GM10266 (cell line): Measurements from ENCODE around the gene WLS.

Source experiments
- DNase-seq: peaks from one replicate; pipeline ENCODE4 v3.0.0; 2012; ENCODE audit errors: extremely low spot score
- TF ChIP-seq, protein P1 (sequence below): IDR thresholded peaks from 2 replicates; pipeline ENCODE4 v1.5.1; 2012; ENCODE audit warnings: mild to moderate bottlenecking, low read depth; ENCODE audit not compliant: control insufficient read depth, insufficient read depth; ENCODE audit errors: missing control alignments

The WLS gene

DNA sequence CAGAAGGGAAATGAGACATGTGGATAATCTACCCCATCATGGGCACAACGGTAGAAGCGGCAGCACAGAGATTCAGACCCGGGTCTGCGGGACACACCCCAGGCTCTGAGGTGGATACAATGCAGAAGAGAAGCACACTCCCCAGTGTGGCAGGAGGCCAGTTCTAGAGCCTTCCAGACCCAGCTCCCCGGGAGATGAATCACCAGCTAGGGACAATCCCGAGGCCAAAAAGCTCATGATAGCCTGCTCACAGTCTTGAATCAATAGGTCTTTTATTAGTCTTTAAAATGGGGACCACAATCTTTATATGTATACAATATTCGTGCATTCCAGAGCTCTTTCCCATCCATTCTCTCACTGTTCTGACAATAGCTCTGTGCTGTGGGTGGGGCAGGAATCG, 124.6 kb downstream of the WLS start:
- DNase-seq, result no peak

DNA sequence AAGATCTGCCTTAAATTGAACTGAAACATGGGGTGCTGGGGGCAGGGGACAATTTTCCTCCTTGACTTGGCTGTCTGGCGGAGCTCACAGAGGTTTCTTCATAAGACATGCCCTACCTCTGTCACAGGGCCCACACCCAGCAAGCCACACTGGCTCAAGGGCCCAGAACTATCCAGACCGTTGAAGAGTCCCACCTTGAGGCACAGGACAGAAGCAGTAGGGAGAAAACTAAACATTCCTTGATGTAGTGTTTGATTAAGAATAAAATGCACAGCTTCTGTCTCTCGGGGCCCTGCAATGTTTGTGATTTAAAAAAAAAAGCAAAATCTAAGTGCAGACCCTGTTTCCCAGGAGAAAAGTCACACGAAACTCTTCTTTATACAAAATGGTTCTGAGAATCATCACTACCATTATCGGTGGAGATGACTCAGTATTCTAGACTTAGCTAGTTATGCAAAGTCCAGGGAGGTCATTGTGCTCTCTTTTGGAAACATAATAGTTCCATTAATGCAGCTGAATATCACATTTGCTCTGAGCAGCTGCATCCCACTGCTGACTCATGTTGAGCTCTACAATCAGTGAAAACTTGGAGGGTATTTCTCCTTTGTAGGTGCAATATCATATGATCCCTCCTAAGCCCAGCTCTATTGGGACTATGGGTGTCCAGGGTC, 128.3 kb downstream of the WLS start:
- DNase-seq, result no peak

More for the DNA sequence above, 124.6 kb downstream of the WLS start:
- TF ChIP-seq, protein P1, sequence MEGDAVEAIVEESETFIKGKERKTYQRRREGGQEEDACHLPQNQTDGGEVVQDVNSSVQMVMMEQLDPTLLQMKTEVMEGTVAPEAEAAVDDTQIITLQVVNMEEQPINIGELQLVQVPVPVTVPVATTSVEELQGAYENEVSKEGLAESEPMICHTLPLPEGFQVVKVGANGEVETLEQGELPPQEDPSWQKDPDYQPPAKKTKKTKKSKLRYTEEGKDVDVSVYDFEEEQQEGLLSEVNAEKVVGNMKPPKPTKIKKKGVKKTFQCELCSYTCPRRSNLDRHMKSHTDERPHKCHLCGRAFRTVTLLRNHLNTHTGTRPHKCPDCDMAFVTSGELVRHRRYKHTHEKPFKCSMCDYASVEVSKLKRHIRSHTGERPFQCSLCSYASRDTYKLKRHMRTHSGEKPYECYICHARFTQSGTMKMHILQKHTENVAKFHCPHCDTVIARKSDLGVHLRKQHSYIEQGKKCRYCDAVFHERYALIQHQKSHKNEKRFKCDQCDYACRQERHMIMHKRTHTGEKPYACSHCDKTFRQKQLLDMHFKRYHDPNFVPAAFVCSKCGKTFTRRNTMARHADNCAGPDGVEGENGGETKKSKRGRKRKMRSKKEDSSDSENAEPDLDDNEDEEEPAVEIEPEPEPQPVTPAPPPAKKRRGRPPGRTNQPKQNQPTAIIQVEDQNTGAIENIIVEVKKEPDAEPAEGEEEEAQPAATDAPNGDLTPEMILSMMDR, result no peak

DNA sequence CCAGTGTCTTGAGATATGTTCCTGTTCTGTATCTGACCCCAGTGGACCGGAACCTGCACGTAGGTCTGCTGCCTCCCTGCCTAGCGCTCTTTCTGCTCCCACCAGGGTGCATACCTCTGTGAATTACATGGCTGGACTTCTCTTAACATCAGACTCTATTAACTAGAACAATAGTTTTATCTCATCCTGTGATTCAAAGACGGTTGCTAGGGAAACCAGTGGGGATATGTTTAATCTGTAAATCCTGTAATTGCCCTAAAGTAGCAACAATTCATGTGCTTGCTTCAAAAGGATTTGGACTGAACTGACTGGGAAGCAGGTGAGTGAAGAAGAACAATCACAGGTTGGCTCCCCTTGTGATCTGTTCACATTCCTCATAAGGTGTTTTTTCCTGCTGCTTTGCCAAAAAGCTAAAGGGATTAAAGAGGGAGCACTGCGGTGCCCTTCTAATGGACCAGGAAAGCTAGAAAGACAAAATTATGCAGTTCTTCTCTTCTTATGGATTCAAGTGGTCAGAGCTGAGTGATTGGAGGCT, 129.2 kb downstream of the WLS start:
- TF ChIP-seq, protein P1, result no peak
- DNase-seq, result no peak

More for the DNA sequence above, 128.3 kb downstream of the WLS start:
- TF ChIP-seq, protein P1, result no peak

DNA sequence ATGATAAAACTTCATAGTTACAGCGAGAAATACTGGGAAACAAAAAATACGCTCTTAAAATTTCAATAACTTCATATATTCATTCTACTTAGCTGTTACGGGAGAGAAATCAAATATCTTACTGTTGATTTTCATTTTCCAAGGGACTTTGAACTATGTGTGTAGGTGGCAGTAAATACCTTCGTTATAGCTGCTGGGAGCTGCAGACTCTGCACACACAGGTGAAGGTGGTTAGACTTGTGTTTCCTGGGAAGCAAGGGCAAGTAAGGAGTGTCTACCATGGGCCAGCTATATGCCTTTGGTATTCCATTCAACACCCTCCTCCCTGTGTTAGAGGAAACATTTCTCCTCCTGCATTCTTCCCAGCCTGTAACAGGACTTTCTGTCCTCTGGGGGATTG, 130.5 kb downstream of the WLS start:
- no peak for DNase-seq
- TF ChIP-seq, protein P1, result no peak

DNA sequence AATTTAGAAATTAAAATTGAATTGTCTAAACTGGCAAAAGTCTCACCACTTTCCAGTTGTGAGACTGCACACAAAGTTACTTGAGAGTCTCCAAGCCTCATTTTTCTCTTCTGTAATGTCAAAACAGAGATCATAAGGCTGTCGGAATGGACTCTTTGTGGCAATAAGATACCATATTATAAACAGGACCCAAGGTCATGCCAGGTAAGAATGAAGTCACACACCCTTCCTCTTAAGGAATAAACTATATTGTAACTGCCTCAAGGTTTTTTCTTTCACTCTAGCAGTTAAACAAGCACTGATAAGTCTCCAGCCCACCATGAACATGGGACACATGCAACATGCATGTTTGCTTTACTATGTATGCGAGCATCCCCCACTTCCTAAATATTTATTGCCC, 131.8 kb downstream of the WLS start:
- TF ChIP-seq, protein P1, result no peak

DNA sequence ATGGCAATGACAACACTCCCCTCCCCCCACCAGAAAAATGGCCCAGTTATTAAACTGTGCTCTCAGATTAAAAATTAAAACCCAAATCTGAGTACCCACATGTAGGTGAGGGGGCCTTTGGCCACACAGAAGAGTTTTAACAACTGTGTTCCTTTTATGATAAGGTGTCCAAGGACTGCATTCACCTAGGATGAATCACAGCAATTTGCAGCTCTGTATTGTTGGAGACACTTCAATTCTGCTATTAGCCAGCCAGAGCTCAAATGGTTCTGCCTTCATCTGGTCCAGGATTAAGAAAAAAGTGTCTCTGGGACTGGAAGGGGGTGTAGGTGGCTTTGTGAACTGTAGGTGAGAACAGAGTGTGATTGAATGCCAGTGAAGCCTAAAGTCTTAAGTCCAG, 138.6 kb downstream of the WLS start:
- DNase-seq, result no peak
- TF ChIP-seq, protein P1, result no peak

More for the DNA sequence above, 131.8 kb downstream of the WLS start:
- DNase-seq, result no peak

DNA sequence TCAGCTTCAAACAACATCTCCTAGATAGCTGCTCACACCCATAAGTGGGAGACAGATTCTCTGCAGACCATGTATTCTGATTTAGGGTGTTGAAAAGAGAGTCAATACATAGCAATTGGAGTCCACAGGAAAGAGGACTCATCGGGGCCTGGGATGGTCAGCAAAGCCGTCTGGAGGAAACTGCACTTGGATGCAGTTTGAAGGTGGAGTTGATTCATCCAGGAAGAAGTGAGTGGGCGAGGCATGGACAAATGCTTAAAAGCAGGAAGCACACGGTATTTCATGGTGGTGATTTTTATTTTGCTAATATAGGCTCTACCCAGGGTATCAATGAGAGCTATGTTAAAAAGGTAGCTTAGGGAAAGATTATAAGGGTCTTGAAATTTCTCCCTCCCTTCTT, 145.1 kb downstream of the WLS start:
- TF ChIP-seq, protein P1, result no peak
- DNase-seq, result no peak
